Stimulated activated CD8-positive, alpha-beta memory T cell treated with anti-CD3 and anti-CD28 coated beads, Interleukin-4, amount 100 ng/mL, for 48 hours (primary cell): ENCODE measurements around the gene ARHGEF39.
A peak's percentile ranks its signal among the peaks of the same experiment; 100 is the strongest.
"Not testable (repeated sequence)": the region's sequence is repeated elsewhere in the genome, so short reads cannot be mapped to it uniquely, and the experiment has no call there.

Experiments used
- DNase-seq: peaks from one replicate; pipeline ENCODE4 v3.0.0-alpha.2; 2020

The ARHGEF39 gene

GRCh38 chr9:35649431-35650340 is 15.3 kb downstream of the ARHGEF39 start:
- peak; percentile 69 for DNase-seq

GRCh38 chr9:35646533-35647265 is 18.3 kb downstream of the ARHGEF39 start:
- DNase-seq, result peak; percentile 94

GRCh38 chr9:35646153-35646532 is 18.9 kb downstream of the ARHGEF39 start:
- DNase-seq, result no peak

DNA sequence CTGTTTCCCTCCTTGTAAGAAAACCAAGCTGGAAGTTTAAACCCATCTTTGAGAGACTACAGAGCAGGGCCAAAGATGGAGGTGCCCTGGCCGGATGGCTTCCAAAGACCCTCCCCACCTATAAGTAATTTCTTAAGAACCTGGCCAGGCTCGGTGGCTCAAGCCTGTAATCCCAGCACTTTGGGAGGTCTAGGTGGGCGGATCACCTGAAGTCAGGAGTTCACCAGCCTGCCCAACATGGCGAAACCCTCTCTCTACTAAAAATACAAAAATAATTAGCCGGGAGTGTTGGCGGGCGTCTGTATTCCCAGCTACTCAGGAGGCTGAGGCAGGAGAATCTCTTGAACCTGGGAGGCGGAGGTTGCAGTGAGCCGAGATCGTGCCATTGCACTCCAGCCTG is 19.3 kb downstream of the ARHGEF39 start:
- DNase-seq, result not testable (repeated sequence)

DNA sequence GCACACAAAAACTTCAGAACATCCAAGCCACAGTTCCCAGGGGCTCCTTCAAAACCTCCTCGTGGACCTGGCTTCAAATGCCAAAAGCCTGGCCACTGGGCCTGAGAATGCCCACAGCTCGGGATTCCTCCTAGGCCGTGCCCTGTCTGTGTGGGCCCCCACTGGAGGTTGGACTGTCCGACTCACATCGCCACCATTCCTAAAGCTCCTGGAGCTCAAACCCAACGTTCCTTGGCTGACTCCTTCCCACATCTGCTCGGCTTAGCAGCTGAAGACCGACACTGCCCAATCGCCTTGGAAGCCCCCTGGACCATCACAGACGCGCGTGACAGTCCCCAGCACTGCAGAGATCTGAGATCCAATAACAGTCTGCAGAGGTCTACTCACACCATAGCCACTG is 21.9 kb downstream of the ARHGEF39 start:
- no peak for DNase-seq

DNA sequence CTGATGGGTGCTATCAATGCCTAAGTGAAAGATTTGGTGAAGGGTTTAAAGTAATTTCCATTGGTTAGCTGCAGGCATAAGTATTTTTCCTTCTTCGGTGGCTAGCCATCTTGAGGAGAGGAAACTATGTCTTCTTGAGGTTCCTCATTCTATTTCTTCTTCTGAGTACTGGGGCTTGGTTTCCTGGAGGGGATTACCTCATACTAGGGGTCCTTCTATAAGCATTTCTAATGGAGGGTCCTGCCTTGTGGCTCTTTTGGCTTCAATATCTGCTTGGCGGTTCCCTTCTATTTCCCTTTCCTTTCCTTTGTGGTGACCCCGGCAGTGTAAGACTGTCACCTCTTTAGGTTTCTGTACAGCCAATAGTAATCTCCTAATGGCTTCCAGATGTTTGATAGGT is 23.5 kb downstream of the ARHGEF39 start:
- DNase-seq, result not testable (repeated sequence)

- DNase-seq, result not testable (repeated sequence)
These were observed 24.6 kb downstream of the ARHGEF39 start for GRCh38 chr9:35640431-35640830.

DNA sequence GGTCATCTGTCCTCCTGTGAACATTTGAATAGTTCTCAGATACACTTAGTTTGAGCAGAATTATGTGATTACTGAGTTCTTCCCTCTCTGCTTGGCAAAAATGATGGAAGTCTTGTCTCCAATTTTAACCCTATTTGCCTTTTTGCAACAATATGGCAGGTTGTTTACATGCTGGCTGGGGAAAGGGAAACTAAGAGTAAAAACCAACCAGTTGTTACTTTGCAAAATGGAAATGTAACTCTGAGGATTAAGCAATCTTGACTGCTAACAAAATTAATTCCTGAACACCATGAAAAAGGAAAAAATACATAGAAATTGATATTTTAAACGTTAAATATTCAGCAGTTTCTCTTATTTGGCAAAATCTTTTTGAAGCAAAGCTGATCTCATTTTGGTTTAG is 25.4 kb downstream of the ARHGEF39 start:
- DNase-seq, result no peak

DNA sequence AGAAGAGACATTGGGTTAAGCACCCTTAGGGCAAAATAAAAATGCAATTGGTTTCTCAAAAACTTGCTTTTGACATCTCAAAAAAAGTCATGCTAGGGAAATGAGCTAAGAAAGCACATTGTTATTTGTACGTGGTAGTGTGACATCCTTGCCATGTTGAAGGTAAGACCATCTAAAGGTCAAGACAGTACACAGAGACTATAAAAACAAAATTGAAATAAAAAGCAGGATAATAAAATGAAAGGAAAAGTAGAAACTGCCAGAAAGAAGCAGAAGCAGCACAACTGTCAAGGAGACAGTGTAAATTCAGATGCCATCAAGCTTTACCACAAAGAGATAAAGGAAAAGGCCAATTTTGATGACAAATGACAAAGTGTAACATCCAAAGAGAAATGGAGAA is 25.8 kb downstream of the ARHGEF39 start:
- DNase-seq, result not testable (repeated sequence)

GRCh38 chr9:35638751-35639150 is 26.2 kb downstream of the ARHGEF39 start:
- not testable (repeated sequence) for DNase-seq

GRCh38 chr9:35637427-35637955 is 27.5 kb downstream of the ARHGEF39 start:
- DNase-seq, result not testable (repeated sequence)

DNA sequence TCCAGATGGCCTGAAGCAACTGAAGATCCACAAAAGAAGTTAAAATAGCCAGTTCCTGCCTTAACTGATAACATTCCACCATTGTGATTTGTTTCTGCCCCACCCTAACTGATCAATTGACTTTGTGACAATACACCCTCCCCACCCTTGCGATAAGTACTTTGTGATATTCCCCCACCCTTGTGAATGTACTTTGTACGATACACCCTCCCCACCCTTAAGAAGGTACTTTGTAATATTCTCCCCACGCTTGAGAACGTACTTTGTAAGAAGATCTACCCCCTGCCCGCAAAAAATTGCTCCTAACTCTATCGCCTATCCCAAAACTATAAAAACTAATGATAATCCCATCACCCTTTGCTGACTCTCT is 28.1 kb downstream of the ARHGEF39 start:
- not testable (repeated sequence) for DNase-seq

GRCh38 chr9:35636135-35636876 is 28.7 kb downstream of the ARHGEF39 start:
- no peak for DNase-seq

- no peak for DNase-seq
These were observed 29.3 kb downstream of the ARHGEF39 start for GRCh38 chr9:35635730-35636129.

GRCh38 chr9:35629597-35629996 is 35.4 kb downstream of the ARHGEF39 start:
- DNase-seq, result no peak

DNA sequence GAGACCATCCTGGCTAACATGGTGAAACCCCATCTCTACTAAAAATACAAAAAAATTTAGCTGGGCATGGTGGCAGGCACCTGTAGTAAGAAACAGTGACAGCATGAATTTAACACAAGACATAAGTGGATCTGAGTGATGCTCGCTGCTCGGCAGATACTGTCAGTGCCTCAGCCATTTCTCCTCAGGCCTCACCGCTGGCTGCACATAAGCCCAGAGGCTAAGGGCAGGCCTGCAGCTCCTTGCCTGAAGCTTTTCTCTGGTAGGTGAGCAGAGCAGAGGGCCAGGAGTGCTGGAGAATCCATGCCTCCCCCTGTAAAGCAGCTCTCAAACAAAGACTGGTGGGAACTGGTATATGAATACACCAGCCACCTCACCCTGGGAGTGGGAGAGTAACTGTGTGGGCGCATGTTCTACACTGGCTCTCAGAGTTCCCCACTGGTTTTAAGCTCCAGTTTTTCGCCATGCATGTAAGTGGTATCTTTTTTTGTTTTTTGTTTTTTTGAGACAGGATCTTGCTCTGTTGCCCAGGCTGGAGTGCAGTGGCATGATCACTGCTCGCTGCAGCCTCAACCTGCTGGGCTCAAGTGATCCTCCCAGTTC is 36.5 kb downstream of the ARHGEF39 start:
- no peak for DNase-seq

- no peak for DNase-seq
These were observed 37.4 kb downstream of the ARHGEF39 start for GRCh38 chr9:35627575-35627974.

GRCh38 chr9:35619800-35620158 is 45.2 kb downstream of the ARHGEF39 start:
- DNase-seq, result peak; percentile 42

- peak; percentile 69 for DNase-seq
These were observed 45.9 kb downstream of the ARHGEF39 start for GRCh38 chr9:35618854-35619799.

- DNase-seq, result no peak
These were observed 46.7 kb downstream of the ARHGEF39 start, which contains the start of gene CD72 for GRCh38 chr9:35618325-35618727. Gene CD72 (minus strand): TSS chr9:35618413. CDS start chr9:35618303, 110 bp downstream.

DNA sequence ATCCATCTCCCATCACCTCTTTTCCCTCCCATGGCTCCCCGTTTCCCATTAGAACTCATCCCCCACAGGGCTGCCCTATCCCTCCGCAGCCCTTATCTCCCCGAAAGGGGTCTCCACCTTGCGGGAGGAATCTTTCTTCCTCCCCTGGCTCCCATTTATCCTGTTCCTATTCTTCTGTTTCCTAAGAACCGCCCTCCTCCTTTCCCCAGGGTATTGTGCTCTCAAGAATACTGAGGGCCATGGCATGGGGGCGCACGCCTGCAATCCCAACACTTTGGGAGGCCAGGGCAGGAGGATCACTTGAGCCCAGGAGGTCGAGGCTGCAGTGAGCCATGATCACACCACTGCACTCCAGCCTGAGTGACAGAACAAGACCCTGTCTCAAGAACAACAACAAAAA is 47.4 kb downstream of the ARHGEF39 start:
- DNase-seq, result no peak
